Tibial nerve (tissue), 4 donors: ENCODE measurements around the gene NIPAL4. TPM values are rescaled to one million over a fixed set of nuclear protein-coding genes. Genes with fewer than 3 reads are reported as not detected.

Source experiments
- DNase-seq, 2 donors: peaks; one replicate each; pipeline ENCODE4 v3.0.0-alpha.2; 2019; ENCODE audit warnings: low spot score in 2 of 2
- H3K27ac ChIP-seq, 4 donors: fragments of 200-600 bp; sonication (generic) in 3 of 4; one replicate each; pipeline ENCODE4 v1.5.1; 2017 to 2019; ENCODE audit warnings: mild to moderate bottlenecking in 1 of 4
- H3K27me3 ChIP-seq, 2 donors: fragments of 200-600 bp; sonication (generic) in 1 of 2; one replicate each; pipeline versions ENCODE4 v1.5.1 to v1.6.0; 2017 to 2019
- H3K36me3 ChIP-seq, 3 donors: fragments of 200-600 bp; sonication (generic); one replicate each; pipeline ENCODE4 v1.5.1; 2018 to 2019
- H3K4me1 ChIP-seq, 4 donors: fragments of 200-600 bp; sonication (generic) in 3 of 4; one replicate each; pipeline ENCODE4 v1.5.1; 2017 to 2019
- H3K4me3 ChIP-seq, 4 donors: fragments of 200-600 bp; sonication (generic) in 3 of 4; one replicate each; pipeline ENCODE4 v1.5.1; 2017 to 2019; ENCODE audit warnings: mild to moderate bottlenecking in 1 of 4, moderate library complexity in 1 of 4
- H3K9me3 ChIP-seq, 4 donors: fragments of 200-600 bp; sonication (generic) in 3 of 4; one replicate each; pipeline ENCODE4 v1.5.1; 2017 to 2019
- EP300 ChIP-seq, 2 donors: sonication (generic); formaldehyde crosslinking; IDR thresholded peaks; one replicate each; pipeline ENCODE4 v1.6.1; 2017; ENCODE audit warnings: antibody characterized with exemption in 2 of 2, mild to moderate bottlenecking in 1 of 2
- POLR2A ChIP-seq, 2 donors: fragments of 450-650 bp; IDR thresholded peaks; one replicate each; pipeline ENCODE4 v1.6.1; 2017; ENCODE audit warnings: antibody characterized with exemption in 2 of 2, mild to moderate bottlenecking in 2 of 2, moderate library complexity in 2 of 2
- WGBS, 2 donors: methylation state at CpG; one replicate each; pipeline ENCODE4 v1.1.5; 2018; 5-methylcytosine and 5-hydroxymethylcytosine counted together
- total RNA-seq, 4 donors: library from RNA; depleted of rRNA; stranded (reverse); fragments of >200 nt; gene quantifications; one replicate each; pipeline ENCODE4 v1.1.0, GENCODE V29; 2016
- TF ChIP-seq, protein P1 (sequence below), 5 experiments: fragments of 200-600 bp in 3 of 5; fragments of 450-650 bp in 2 of 5; sonication (generic) in 3 of 5; IDR thresholded peaks; one replicate each; pipeline ENCODE4 v1.5.1; 2016 to 2019; ENCODE audit warnings: antibody characterized with exemption in 5 of 5, mild to moderate bottlenecking in 3 of 5, moderate library complexity in 2 of 5

NIPAL4 gene
- total RNA-seq, 4 donors from 2014 or later: 0.84 to 5.7 (median 2.4) TPM; not detected in 1

DNA sequence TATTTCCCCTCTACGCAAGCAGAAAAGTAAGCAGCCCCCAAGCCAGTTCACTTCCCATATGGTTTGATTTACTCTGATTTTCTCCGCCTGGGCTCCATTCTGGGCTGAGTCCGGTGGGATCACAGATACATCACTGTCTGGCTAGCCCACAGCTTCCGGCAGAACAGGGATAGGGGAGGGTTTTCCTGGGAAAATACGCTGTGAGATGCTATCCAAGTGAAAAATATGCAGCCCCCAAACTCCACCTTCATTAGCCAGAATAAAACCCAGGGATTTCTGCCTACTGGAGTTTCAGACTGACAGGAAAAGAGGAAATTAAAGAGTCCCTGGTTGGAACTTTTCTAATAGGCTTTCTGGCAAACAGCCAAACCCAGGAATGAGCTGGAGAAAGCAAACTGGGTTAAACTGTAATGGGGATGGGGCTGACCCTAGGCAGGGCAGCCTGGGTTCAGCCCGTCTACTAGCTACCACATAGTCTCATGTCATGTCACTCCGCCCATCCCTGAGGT lies 16.9 kb upstream of the NIPAL4 start:
- H3K4me3 ChIP-seq: no peak overlapping the region
- H3K9me3 ChIP-seq: no peaks in the 10 kb centered on the region
- WGBS, 2 donors: 50 to 55% methylated on average over 6 to 7 of the region's 7 CpGs
- no peak overlapping the region for H3K27ac ChIP-seq
- no peak for DNase-seq
- no peaks in the 10 kb centered on the region for H3K36me3 ChIP-seq
- H3K4me1 ChIP-seq: peaks cover 0 to 7% (median 0%) of the 10 kb centered on the region in 4 donors
- no peaks in the 10 kb centered on the region for H3K27me3 ChIP-seq
- TF ChIP-seq, protein P1, sequence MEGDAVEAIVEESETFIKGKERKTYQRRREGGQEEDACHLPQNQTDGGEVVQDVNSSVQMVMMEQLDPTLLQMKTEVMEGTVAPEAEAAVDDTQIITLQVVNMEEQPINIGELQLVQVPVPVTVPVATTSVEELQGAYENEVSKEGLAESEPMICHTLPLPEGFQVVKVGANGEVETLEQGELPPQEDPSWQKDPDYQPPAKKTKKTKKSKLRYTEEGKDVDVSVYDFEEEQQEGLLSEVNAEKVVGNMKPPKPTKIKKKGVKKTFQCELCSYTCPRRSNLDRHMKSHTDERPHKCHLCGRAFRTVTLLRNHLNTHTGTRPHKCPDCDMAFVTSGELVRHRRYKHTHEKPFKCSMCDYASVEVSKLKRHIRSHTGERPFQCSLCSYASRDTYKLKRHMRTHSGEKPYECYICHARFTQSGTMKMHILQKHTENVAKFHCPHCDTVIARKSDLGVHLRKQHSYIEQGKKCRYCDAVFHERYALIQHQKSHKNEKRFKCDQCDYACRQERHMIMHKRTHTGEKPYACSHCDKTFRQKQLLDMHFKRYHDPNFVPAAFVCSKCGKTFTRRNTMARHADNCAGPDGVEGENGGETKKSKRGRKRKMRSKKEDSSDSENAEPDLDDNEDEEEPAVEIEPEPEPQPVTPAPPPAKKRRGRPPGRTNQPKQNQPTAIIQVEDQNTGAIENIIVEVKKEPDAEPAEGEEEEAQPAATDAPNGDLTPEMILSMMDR (IDR thresholded peaks at IDR 0.05): no peak

DNA sequence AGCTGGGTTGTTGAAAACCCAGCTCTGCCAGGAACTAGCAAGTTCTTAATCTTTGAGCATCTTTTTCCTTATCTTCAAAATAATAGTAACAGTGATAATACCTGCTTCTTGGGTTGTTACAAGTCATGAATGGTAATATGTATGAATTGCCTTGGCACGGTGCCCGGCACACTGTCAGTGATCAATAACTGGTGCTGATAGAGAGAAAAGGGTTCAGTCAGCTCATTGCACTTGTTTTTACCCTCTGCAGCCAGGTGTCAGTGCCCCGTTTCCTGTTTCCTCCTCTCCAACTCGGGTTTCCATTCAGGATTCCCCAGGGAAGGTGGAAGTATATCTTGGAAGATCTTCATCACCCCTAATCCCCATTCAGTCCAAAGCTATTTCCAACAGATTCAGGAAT lies 15.8 kb upstream of the NIPAL4 start:
- Histone ChIP-seq H3K4me3 (no peak overlapping the region), H3K9me3 (no peaks in the 10 kb centered on the region), H3K27ac (no peak overlapping the region), H3K4me1 (peaks cover 0 to 12% (median 0%) of the 10 kb centered on the region in 4 donors), H3K36me3 (no peaks in the 10 kb centered on the region), H3K27me3 (no peaks in the 10 kb centered on the region)
- TF ChIP-seq EP300 (IDR thresholded peaks at IDR 0.05) (no peak), POLR2A (IDR thresholded peaks at IDR 0.05) (no peak)
- TF ChIP-seq, protein P1 (IDR thresholded peaks at IDR 0.05): no peak
- WGBS, 2 donors: 60 to 63% methylated on average over 4 of the region's 4 CpGs
- no peak for DNase-seq

DNA sequence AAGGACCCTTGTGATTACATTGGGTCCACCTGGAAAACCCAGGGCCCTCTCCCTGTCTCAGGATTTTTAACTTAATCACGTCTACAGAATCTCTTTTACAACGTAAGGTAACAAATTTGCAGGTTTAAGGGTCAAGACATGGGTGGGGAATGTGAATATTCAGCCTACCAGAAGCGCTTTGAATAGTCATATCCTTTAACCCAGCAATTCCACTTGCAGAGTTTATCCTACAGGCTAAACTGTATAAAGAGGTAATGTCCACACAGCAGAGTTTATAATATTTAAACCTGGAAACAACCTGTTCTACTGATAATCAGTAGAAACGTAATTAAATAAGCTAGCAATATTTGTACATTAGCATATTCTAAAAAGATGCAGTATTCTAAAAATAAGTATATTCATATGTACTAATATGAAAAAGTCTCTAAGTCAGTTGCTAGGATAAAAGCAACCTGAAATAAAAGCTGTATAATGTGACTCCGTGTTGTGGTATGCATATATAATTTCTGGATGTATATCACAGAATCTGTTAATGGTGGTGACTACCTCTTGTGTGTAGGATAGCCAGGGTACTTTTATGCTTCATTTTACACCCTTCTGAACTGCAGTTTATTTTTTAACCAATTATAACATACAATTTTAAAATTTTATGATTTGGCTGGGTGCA lies 14.1 kb upstream of the NIPAL4 start:
- no peaks in the 10 kb centered on the region for H3K36me3 ChIP-seq
- 90 to 93% methylated on average over 5 of the region's 5 CpGs for WGBS, 2 donors
- no peaks in the 10 kb centered on the region for H3K27me3 ChIP-seq
- TF ChIP-seq EP300 (IDR thresholded peaks at IDR 0.05) (no peak), POLR2A (IDR thresholded peaks at IDR 0.05) (no peak)
- TF ChIP-seq, protein P1 (IDR thresholded peaks at IDR 0.05): no peak
- H3K4me3 ChIP-seq: no peak overlapping the region
- H3K4me1 ChIP-seq: peaks cover 0 to 19% (median 0%) of the 10 kb centered on the region in 4 donors
- no peak for DNase-seq
- H3K27ac ChIP-seq: no peak overlapping the region
- no peaks in the 10 kb centered on the region for H3K9me3 ChIP-seq

DNA sequence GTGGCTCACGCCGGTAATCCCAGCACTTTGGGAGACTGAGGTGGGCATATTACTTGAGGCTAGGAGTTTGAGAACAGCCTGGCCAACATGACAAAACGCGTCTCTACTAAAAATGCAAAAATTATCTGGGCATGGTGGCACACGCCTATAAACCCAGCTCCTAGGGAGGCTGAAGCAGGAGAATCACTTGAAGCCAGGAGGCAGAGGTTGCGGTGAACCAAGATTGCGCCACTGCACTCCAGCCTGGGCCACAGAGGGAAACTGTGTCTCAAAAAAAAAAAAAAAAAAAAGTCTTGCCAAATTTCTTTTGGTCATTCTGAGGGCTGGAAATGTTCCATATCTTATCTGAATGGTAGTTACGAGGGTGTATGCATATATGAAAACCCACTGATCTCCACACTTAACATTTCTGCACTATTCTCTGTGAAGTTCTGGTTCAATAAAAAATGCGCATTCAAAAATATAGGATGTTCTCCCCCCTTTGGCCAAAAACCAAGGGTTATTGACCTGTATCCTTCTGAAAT lies 13.5 kb upstream of the NIPAL4 start:
- WGBS, 2 donors: 93 to 96% methylated on average over 9 of the region's 9 CpGs
- no peak overlapping the region for H3K27ac ChIP-seq
- H3K4me1 ChIP-seq: peaks cover 0 to 19% (median 0%) of the 10 kb centered on the region in 4 donors
- H3K9me3 ChIP-seq: no peaks in the 10 kb centered on the region
- no peak for DNase-seq
- no peaks in the 10 kb centered on the region for H3K27me3 ChIP-seq
- no peak for TF ChIP-seq EP300 (IDR thresholded peaks at IDR 0.05)
- TF ChIP-seq, protein P1 (IDR thresholded peaks at IDR 0.05): no peak
- TF ChIP-seq POLR2A (IDR thresholded peaks at IDR 0.05): no peak
- no peak overlapping the region for H3K4me3 ChIP-seq
- no peaks in the 10 kb centered on the region for H3K36me3 ChIP-seq

DNA sequence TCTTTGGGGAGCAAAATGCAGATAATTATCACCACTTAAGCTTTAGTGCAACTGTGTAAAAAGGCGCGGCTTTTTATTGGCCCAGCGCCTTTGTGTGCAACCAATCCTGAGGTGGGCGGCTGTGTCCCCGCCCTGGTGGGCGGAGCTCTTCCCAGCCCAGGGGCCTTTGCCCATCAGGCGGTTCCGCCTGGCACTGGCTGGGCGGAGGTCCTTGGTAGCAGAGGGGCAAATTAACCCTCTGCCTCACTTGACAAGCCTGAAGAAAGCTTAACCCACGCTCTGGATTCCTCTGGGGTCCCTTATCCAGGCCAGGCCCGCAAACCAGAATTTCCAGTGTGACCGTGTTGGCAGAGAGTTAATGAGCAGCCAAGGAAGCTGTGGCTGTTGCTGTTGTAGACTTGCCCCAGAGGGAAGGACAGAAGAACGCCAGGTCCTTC lies 12.8 kb upstream of the NIPAL4 start:
- WGBS, 2 donors: 85 to 88% methylated on average over 11 to 12 of the region's 13 CpGs
- Histone ChIP-seq H3K27ac (no peak overlapping the region), H3K36me3 (no peaks in the 10 kb centered on the region), H3K9me3 (no peaks in the 10 kb centered on the region), H3K4me1 (peaks cover 0 to 19% (median 0%) of the 10 kb centered on the region in 4 donors), H3K4me3 (no peak overlapping the region), H3K27me3 (no peaks in the 10 kb centered on the region)
- DNase-seq: no peak
- TF ChIP-seq EP300 (IDR thresholded peaks at IDR 0.05): no peak
